Endothelial cell of umbilical vein (primary cell): Measurements from ENCODE around the gene ACAA2. TPM values are rescaled to one million over a fixed set of nuclear protein-coding genes. Genes with fewer than 3 reads are reported as not detected.

Experiments
- BruUV-seq: library from RNA; stranded (reverse); fragments of 400-500 nt; replicated peaks from 2 replicates; lab custom pipeline; 2021; lab: Mats Ljungman, UMichigan
- CTCF ChIA-PET: fragments of 300-600, 350-600 bp; sonication (Branson Sonifier 250); formaldehyde crosslinking; loops from one replicate; lab custom pipeline; 2021; ENCODE audit warnings: antibody characterized with exemption, inconsistent platforms; lab: Charles Lee
- POLR2A ChIA-PET: fragments of 300-600, 350-600 bp; sonication (Branson Sonifier 250); formaldehyde crosslinking; loops from one replicate; lab custom pipeline; 2021; ENCODE audit warnings: antibody characterized with exemption, inconsistent platforms; lab: Charles Lee
- DNase-seq: peaks from one replicate; pipeline ENCODE4 v3.0.0-alpha.2; 2011; ENCODE audit warnings: low read depth, low spot score
- FAIRE-seq: peaks from 2 replicates; lab custom pipeline; 2011; peaks lifted over from hg19 to GRCh38; lab: Jason Lieb, UNC
- H2AFZ ChIP-seq: 2 replicates; pipeline ENCODE4 v1.6.0; 2012; ENCODE audit warnings: low read depth, low read length, control low read depth, inconsistent platforms
- H3K27ac ChIP-seq: 2 replicates; pipeline ENCODE4 v1.5.1; 2011; ENCODE audit warnings: low read depth, mild to moderate bottlenecking, control low read depth, low read length, moderate library complexity; ENCODE audit not compliant: insufficient read depth
- H3K27me3 ChIP-seq, 2 experiments: 2 replicates each; pipeline versions ENCODE4 v1.6.0 to v1.6.1; 2011; ENCODE audit warnings: low read length in 2 of 2, mixed read lengths in 1 of 2; ENCODE audit not compliant: control insufficient read depth in 2 of 2, insufficient read depth in 2 of 2
- H3K36me3 ChIP-seq, 2 experiments: 2 replicates in 1 of 2; 3 replicates in 1 of 2; pipeline ENCODE4 v1.5.1; 2011; ENCODE audit warnings: low read length in 2 of 2, mild to moderate bottlenecking in 1 of 2, moderate library complexity in 1 of 2; ENCODE audit not compliant: control insufficient read depth in 2 of 2, insufficient read depth in 2 of 2; ENCODE audit errors: extremely low read depth in 1 of 2
- H3K4me1 ChIP-seq: 3 replicates; pipeline ENCODE4 v1.5.1; 2011; ENCODE audit warnings: mild to moderate bottlenecking, low read length; ENCODE audit not compliant: control insufficient read depth, insufficient read depth; ENCODE audit errors: extremely low read depth
- H3K4me2 ChIP-seq: 2 replicates; pipeline ENCODE4 v1.6.1; 2011; ENCODE audit warnings: low read length, control low read depth, mixed read lengths; ENCODE audit not compliant: insufficient read depth
- H3K4me3 ChIP-seq, 3 experiments: fragments of 200-600 bp in 1 of 3; sonication (generic), shearing (Covaris generic) in 1 of 3; replicated peaks in 1 of 3; 2 replicates each; pipeline ENCODE4 v1.5.1; 2011 to 2016; ENCODE audit warnings: control low read depth in 3 of 3, low read length in 3 of 3, mild to moderate bottlenecking in 2 of 3, inconsistent platforms in 1 of 3, low read depth in 1 of 3, moderate library complexity in 1 of 3; ENCODE audit not compliant: insufficient read depth in 1 of 3
- H3K79me2 ChIP-seq: 2 replicates; pipeline ENCODE4 v1.6.0; 2012; ENCODE audit warnings: low read length, inconsistent platforms; ENCODE audit not compliant: control insufficient read depth, insufficient read depth
- H3K9ac ChIP-seq: replicated peaks from 2 replicates; pipeline ENCODE3; 2011; ENCODE audit warnings: low read length, control low read depth; ENCODE audit not compliant: insufficient read depth; ENCODE audit errors: extremely low read depth
- H3K9me1 ChIP-seq: replicated peaks from 3 replicates; pipeline ENCODE4 v1.6.0; 2011; ENCODE audit warnings: mild to moderate bottlenecking, low read length; ENCODE audit not compliant: control insufficient read depth, insufficient read depth; ENCODE audit errors: extremely low read depth
- H3K9me3 ChIP-seq: replicated peaks from 2 replicates; pipeline ENCODE4 v1.5.1; 2012; ENCODE audit warnings: low read length, inconsistent platforms; ENCODE audit not compliant: control insufficient read depth, insufficient read depth
- H4K20me1 ChIP-seq: replicated peaks from 2 replicates; pipeline ENCODE3; 2011; ENCODE audit warnings: mild to moderate bottlenecking, low read length; ENCODE audit not compliant: control insufficient read depth, insufficient read depth; ENCODE audit errors: extremely low read depth
- CTCF ChIP-seq, 2 donors: IDR thresholded peaks; 1 replicate in 1 of 2; 2 replicates in 1 of 2; pipeline ENCODE4 v1.5.1; 2011; ENCODE audit warnings: low read length in 2 of 2, mild to moderate bottlenecking in 2 of 2, moderate library complexity in 2 of 2, control low read depth in 1 of 2, inconsistent platforms in 1 of 2, low read depth in 1 of 2; ENCODE audit not compliant: insufficient read depth in 1 of 2; ENCODE audit errors: extremely low read depth in 1 of 2
- EZH2 ChIP-seq: IDR thresholded peaks from 2 replicates; pipeline ENCODE4 v1.6.1; 2012; ENCODE audit warnings: borderline replicate concordance, low read depth, mild to moderate bottlenecking, moderate library complexity, low read length, inconsistent platforms; ENCODE audit not compliant: severe bottlenecking
- FOS ChIP-seq: IDR thresholded peaks from 2 replicates; pipeline ENCODE4 v1.6.1; 2011; ENCODE audit warnings: mild to moderate bottlenecking, low read length, moderate library complexity, borderline replicate concordance; ENCODE audit not compliant: insufficient read depth
- GATA2 ChIP-seq: IDR thresholded peaks from 2 replicates; pipeline ENCODE4 v1.7.0; 2011; ENCODE audit warnings: low read depth, mild to moderate bottlenecking, moderate library complexity, mixed read lengths, low read length; ENCODE audit not compliant: insufficient read length, insufficient read depth
- JUN ChIP-seq: IDR thresholded peaks from 2 replicates; pipeline ENCODE4 v1.6.1; 2011; ENCODE audit warnings: borderline replicate concordance, low read depth; ENCODE audit not compliant: insufficient read length, insufficient read depth
- MYC ChIP-seq: IDR thresholded peaks from one replicate; pipeline ENCODE4 v1.6.1; 2011; ENCODE audit warnings: mild to moderate bottlenecking, low read depth, low read length
- POLR2A ChIP-seq: IDR thresholded peaks from 2 replicates; pipeline ENCODE4 v1.6.1; 2012; ENCODE audit warnings: low read depth, mild to moderate bottlenecking, control low read depth, low read length
- POLR2AphosphoS5 ChIP-seq: IDR thresholded peaks from 2 replicates; pipeline ENCODE4 v1.6.1; 2012; ENCODE audit warnings: low read depth, mild to moderate bottlenecking, control low read depth, low read length, moderate library complexity; ENCODE audit not compliant: insufficient read depth
- dilution Hi-C: fragments of 300-500 bp; cut with MboI; formaldehyde crosslinking; loops from one replicate; pipeline ENCODE4 v1.15.0; 2019; ENCODE audit warnings: low sequenced_read_pairs; ENCODE audit not compliant: extremely low pct_ligation_motif_present
- intact Hi-C: fragments of 100-400 bp; cut with micrococcal nuclease; formaldehyde crosslinking; loops from one replicate; pipeline ENCODE4 v1.10.0; 2022
- polyA plus RNA-seq, 4 experiments: library from polyadenylated mRNA; depleted of rRNA in 3 of 4; stranded (reverse) in 3 of 4; unstranded in 1 of 4; fragments of >200 nt; gene quantifications; 2 replicates each; pipeline versions ENCODE4 v1.2.1 to v1.2.3, GENCODE V29; 2011 to 2012; ENCODE audit warnings: missing spikeins in 1 of 4
- total RNA-seq: library from RNA; stranded (reverse); gene quantifications from 2 replicates; pipeline ENCODE4 v1.2.3, GENCODE V29; 2021
- TF ChIP-seq, protein P1 (sequence below): IDR thresholded peaks from 2 replicates; pipeline ENCODE4 v1.6.1; 2011; ENCODE audit not compliant: insufficient read depth, insufficient read length

Gene ACAA2
- total and polyA plus RNA-seq, 2 donors (not counting 3 experiments of a cell fraction or from before 2014, with no cell fraction given): 18.6 to 44.9 TPM

GRCh38 chr18:49827996-49828395 lies 14.7 kb upstream of the ACAA2 start:
- H4K20me1 ChIP-seq: no peaks in the 10 kb centered on the region
- DNase-seq (no peak), FAIRE-seq (no peak)
- H3K4me3 ChIP-seq: no peak overlapping the region
- no peak overlapping the region for H2AFZ ChIP-seq
- H3K27ac ChIP-seq: no peak overlapping the region
- H3K36me3 ChIP-seq: no peaks in the 10 kb centered on the region
- no peaks in the 10 kb centered on the region for H3K79me2 ChIP-seq
- BruUV-seq: no TSS peak
- no peaks in the 10 kb centered on the region for H3K27me3 ChIP-seq
- dilution Hi-C loops: no loop called here
- H3K9me3 ChIP-seq: no peaks in the 10 kb centered on the region
- intact Hi-C loops: no loop called here
- H3K4me2 ChIP-seq: no peak overlapping the region
- no peak for TF ChIP-seq GATA2
- TF ChIP-seq, protein P1, sequence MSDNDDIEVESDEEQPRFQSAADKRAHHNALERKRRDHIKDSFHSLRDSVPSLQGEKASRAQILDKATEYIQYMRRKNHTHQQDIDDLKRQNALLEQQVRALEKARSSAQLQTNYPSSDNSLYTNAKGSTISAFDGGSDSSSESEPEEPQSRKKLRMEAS: no peak
- no peak for TF ChIP-seq FOS
- no peak for TF ChIP-seq CTCF (IDR thresholded peaks at IDR 0.05; ENCODE audit: extremely low read depth in 1 of 2, insufficient read depth in 1 of 2, low read depth in 1 of 2, low read length in 2 of 2)
- TF ChIP-seq EZH2: no peak
- no peak for TF ChIP-seq JUN
- TF ChIP-seq MYC: no peak
- no peak for TF ChIP-seq POLR2AphosphoS5
- TF ChIP-seq POLR2A: no peak
- no peak overlapping the region for H3K9ac ChIP-seq
- H3K9me1 ChIP-seq: no peaks in the 10 kb centered on the region
- H3K4me1 ChIP-seq: no peaks in the 10 kb centered on the region
- POLR2A ChIA-PET: no interaction called here
- CTCF ChIA-PET: interaction anchor here (1.1 kb wide), 1 partner anchor 33 kb away, joined by 3 read pairs; no protein-coding TSS in a partner anchor
